GM12891 (cell line): ENCODE results near the gene ADCK1.

Source experiments
- POLR2A ChIP-seq: IDR thresholded peaks from 2 replicates; pipeline ENCODE4 v1.6.1; 2011; ENCODE audit warnings: low read depth, low read length, control low read depth
- SPI1 ChIP-seq: IDR thresholded peaks from 2 replicates; pipeline ENCODE4 v1.6.1; 2011; ENCODE audit warnings: low read depth, low read length, control low read depth
- TAF1 ChIP-seq: IDR thresholded peaks from 2 replicates; pipeline ENCODE4 v1.6.1; 2011; ENCODE audit warnings: low read depth, low read length, control low read depth

DNA sequence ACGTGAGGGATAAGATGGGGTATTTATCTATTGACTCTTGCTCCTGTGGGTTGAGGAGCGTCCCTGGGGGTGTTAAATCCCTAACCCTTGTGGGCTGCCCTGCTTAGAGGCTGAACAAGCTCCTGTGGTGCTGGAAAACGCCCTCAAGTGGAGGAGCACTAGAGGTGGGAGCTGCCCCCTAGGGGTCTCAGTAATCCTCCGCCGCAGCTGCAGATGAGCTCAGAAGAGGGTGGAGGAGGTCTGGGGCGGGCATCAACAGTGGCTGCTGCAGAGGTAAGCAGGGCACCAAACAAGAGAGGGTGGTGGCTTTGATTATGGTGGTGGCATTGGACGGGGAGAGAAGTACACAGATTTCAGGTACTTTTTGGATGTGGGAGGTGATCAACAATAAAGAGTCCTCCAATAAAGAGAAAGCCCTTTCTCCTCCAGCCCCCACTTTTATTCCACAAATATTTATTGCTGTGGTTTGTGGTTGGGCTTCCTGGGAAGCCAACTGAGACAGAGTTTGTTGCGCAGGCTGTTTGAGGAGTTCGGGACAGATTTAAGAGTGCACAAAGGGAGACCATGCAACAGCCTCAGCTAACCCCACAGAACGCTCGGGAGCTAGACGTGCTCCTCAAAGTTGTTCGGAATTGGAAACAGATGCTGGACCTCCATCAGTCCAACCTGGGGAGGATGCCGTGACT lies 179.9 kb downstream of the ADCK1 start:
- TF ChIP-seq POLR2A: no peak
- no peak for TF ChIP-seq SPI1
- no peak for TF ChIP-seq TAF1
